ENCODE data around the gene PPP2R2D.

- TF ChIP-seq SNAI2 (CRISPR knock-in tag; IDR thresholded peaks at IDR 0.05) (no peak), RARB (CRISPR knock-in tag; IDR thresholded peaks at IDR 0.05) (no peak), CSRNP3 (CRISPR knock-in tag; IDR thresholded peaks at IDR 0.05) (no peak)
Measured at GRCh38 chr10:132007681-132008080, 106.9 kb downstream of the PPP2R2D start.

Measured in SK-N-SH treated with all-trans-retinoic acid at 6 μM for 48 hours (cell line).